B cell (primary cell): ENCODE data around the gene DSPP. TPM values are rescaled to one million over a fixed set of nuclear protein-coding genes. Genes with fewer than 3 reads are reported as not detected.

Experiments used
- ATAC-seq: fragments of 200-7000 bp; cut with Tn5 transposase; one replicate; pipeline ENCODE4 v1.10.0; 2021; ENCODE audit warnings: low read depth, mild to moderate bottlenecking, moderate number of reproducible peaks, moderate library complexity
- CTCF ChIA-PET: fragments of 350-600 bp; sonication (Branson Sonifier 250); formaldehyde crosslinking; loops from one replicate; lab custom pipeline; 2021; ENCODE audit warnings: antibody characterized with exemption, inconsistent platforms; lab: Charles Lee
- POLR2A ChIA-PET: fragments of 350-600 bp; sonication (Branson Sonifier 250); formaldehyde crosslinking; loops from one replicate; lab custom pipeline; 2021; ENCODE audit warnings: antibody characterized with exemption; lab: Charles Lee
- DNase-seq: peaks from one replicate; pipeline ENCODE4 v3.0.0; 2013
- H2AFZ ChIP-seq: 2 replicates; pipeline ENCODE4 v1.6.1; 2012; ENCODE audit warnings: mild to moderate bottlenecking, low read depth, low read length; ENCODE audit not compliant: insufficient read depth, poor library complexity, severe bottlenecking
- H3K27ac ChIP-seq, 2 donors: 1 replicate in 1 of 2; 2 replicates in 1 of 2; pipeline ENCODE4 v1.5.1; 2012 to 2013; ENCODE audit warnings: low read length in 2 of 2, mild to moderate bottlenecking in 2 of 2, moderate library complexity in 1 of 2
- H3K27me3 ChIP-seq, 4 experiments: fragments of 200-600 bp in 1 of 4; sonication (generic) in 1 of 4; replicated peaks in 1 of 4; 1 replicate in 2 of 4; 2 replicates in 2 of 4; pipeline versions ENCODE4 v1.6.1 to v1.7.0; 2013 to 2016; ENCODE audit warnings: low read length in 3 of 4, mild to moderate bottlenecking in 2 of 4, mixed read lengths in 1 of 4, moderate library complexity in 1 of 4; ENCODE audit not compliant: insufficient read depth in 4 of 4, control insufficient read depth in 3 of 4; ENCODE audit errors: control extremely low read depth in 1 of 4
- H3K36me3 ChIP-seq, 2 experiments: replicated peaks in 1 of 2; 1 replicate in 1 of 2; 2 replicates in 1 of 2; pipeline versions ENCODE4 v1.6.1 to v1.7.1; 2013; ENCODE audit warnings: low read length in 1 of 2; ENCODE audit not compliant: insufficient read depth in 2 of 2, control insufficient read depth in 1 of 2; ENCODE audit errors: control extremely low read depth in 1 of 2, extremely low read depth in 1 of 2
- H3K4me1 ChIP-seq, 2 donors: fragments of 200-600 bp in 1 of 2; sonication (generic) in 1 of 2; 1 replicate in 1 of 2; 2 replicates in 1 of 2; pipeline versions ENCODE4 v1.5.1 to v1.6.1; 2013 to 2017; ENCODE audit warnings: low read length in 2 of 2; ENCODE audit not compliant: control insufficient read depth in 2 of 2, insufficient read depth in 2 of 2
- H3K4me2 ChIP-seq: replicated peaks from 2 replicates; pipeline ENCODE3; 2012; ENCODE audit warnings: mild to moderate bottlenecking, low read depth, low read length; ENCODE audit not compliant: poor library complexity, severe bottlenecking
- H3K4me3 ChIP-seq, 5 experiments: fragments of 200-600 bp in 1 of 5; sonication (generic) in 1 of 5; 1 replicate in 3 of 5; 2 replicates in 2 of 5; pipeline versions ENCODE4 v1.5.1 to v1.7.0; 2011 to 2016; ENCODE audit warnings: low read length in 4 of 5, mild to moderate bottlenecking in 4 of 5, low read depth in 2 of 5, control low read depth in 1 of 5, moderate library complexity in 1 of 5; ENCODE audit not compliant: insufficient read depth in 1 of 5; ENCODE audit errors: control extremely low read depth in 1 of 5, extremely low read depth in 1 of 5
- H3K79me2 ChIP-seq: fragments of 200-600 bp; sonication (generic); one replicate; pipeline ENCODE4 v1.6.0; 2016; ENCODE audit warnings: low read length; ENCODE audit not compliant: control insufficient read depth, insufficient read depth
- H3K9ac ChIP-seq: fragments of 200-600 bp; sonication (generic); 2 replicates; pipeline ENCODE4 v1.6.1; 2017; ENCODE audit warnings: mild to moderate bottlenecking, low read length, moderate library complexity
- H3K9me3 ChIP-seq, 3 donors: one replicate each; pipeline versions ENCODE4 v1.6.1 to v1.7.1; 2013; ENCODE audit warnings: low read length in 2 of 3; ENCODE audit not compliant: control insufficient read depth in 2 of 3, insufficient read depth in 1 of 3; ENCODE audit errors: control extremely low read depth in 1 of 3
- H4K20me1 ChIP-seq: 2 replicates; pipeline ENCODE4 v1.6.0; 2012; ENCODE audit warnings: mild to moderate bottlenecking, low read length; ENCODE audit not compliant: insufficient read depth, control insufficient read depth, poor library complexity, severe bottlenecking
- H3K27ac Mint-ChIP-seq: one replicate; pipeline ENCODE4 v1.8.0; 2021; ENCODE audit warnings: mixed read lengths
- H3K27me3 Mint-ChIP-seq: one replicate; pipeline ENCODE4 v1.8.0; 2021; ENCODE audit warnings: mixed read lengths
- H3K4me1 Mint-ChIP-seq: one replicate; pipeline ENCODE4 v1.8.0; 2021; ENCODE audit warnings: mixed read lengths
- H3K4me3 Mint-ChIP-seq: one replicate; pipeline ENCODE4 v1.8.0; 2021; ENCODE audit warnings: mixed read lengths
- H3K9me3 Mint-ChIP-seq: one replicate; pipeline ENCODE4 v1.8.0; 2022; ENCODE audit warnings: mixed read lengths; ENCODE audit not compliant: insufficient read depth
- CTCF ChIP-seq: fragments of 200-600 bp; IDR thresholded peaks from one replicate; pipeline ENCODE4 v1.8.0; 2022; ENCODE audit warnings: antibody characterized with exemption, mild to moderate bottlenecking
- EZH2 ChIP-seq: IDR thresholded peaks from 2 replicates; pipeline ENCODE4 v1.6.1; 2012; ENCODE audit warnings: borderline replicate concordance, low read depth, mild to moderate bottlenecking, moderate library complexity, low read length; ENCODE audit not compliant: insufficient read depth, poor library complexity, severe bottlenecking
- WGBS: methylation state at CpG from one replicate; pipeline ENCODE4 v1.1.5; 2013; ENCODE audit warnings: missing lambda C conversion rate; ENCODE audit not compliant: insufficient coverage; 5-methylcytosine and 5-hydroxymethylcytosine counted together
- intact Hi-C: fragments of 100-400 bp; cut with micrococcal nuclease; formaldehyde crosslinking; loops from one replicate; pipeline ENCODE4 v1.10.0; 2022
- polyA plus RNA-seq: library from polyadenylated mRNA; depleted of rRNA; stranded (reverse); fragments of >200 nt; gene quantifications from 2 replicates; pipeline ENCODE4 v1.2.3, GENCODE V29; 2012
- total RNA-seq, 2 donors: library from RNA; stranded (reverse); fragments of 120-200 nt in 1 of 2; gene quantifications; 1 replicate in 1 of 2; 2 replicates in 1 of 2; pipeline versions ENCODE4 v1.2.3 to v1.2.4, GENCODE V29; 2013 to 2022

The DSPP gene
- total and polyA plus RNA-seq, 2 donors (not counting 1 experiment from before 2014, with no cell fraction given): not detected

GRCh38 chr4:87601361-87601760, 7.0 kb upstream of the DSPP start:
- TF ChIP-seq EZH2 (no peak), CTCF (no peak)
- Mint-ChIP-seq H3K9me3 (peaks cover 2% of the 10 kb centered on the region), H3K4me1 (no peaks in the 10 kb centered on the region), H3K27ac (no peak overlapping the region), H3K4me3 (no peak overlapping the region), H3K27me3 (peaks cover 8% of the 10 kb centered on the region)
- ATAC-seq: no peak
- H3K4me2 ChIP-seq: no peak overlapping the region
- intact Hi-C loops: no loop called here
- H3K79me2 ChIP-seq: no peaks in the 10 kb centered on the region
- no peaks in the 10 kb centered on the region for H3K36me3 ChIP-seq
- H3K27me3 ChIP-seq: no peaks in the 10 kb centered on the region
- H3K4me1 ChIP-seq: no peaks in the 10 kb centered on the region
- POLR2A ChIA-PET: no interaction called here
- DNase-seq: no peak
- CTCF ChIA-PET: no interaction called here
- no peak overlapping the region for H3K9ac ChIP-seq
- no peak overlapping the region for H3K4me3 ChIP-seq
- H3K27ac ChIP-seq: no peak overlapping the region
- H4K20me1 ChIP-seq: no peaks in the 10 kb centered on the region
- no peaks in the 10 kb centered on the region for H3K9me3 ChIP-seq
- no peak overlapping the region for H2AFZ ChIP-seq

- Histone ChIP-seq H4K20me1 (no peaks in the 10 kb centered on the region), H3K27me3 (no peaks in the 10 kb centered on the region), H3K9ac (no peak overlapping the region), H3K79me2 (no peaks in the 10 kb centered on the region), H3K4me1 (no peaks in the 10 kb centered on the region), H3K27ac (no peak overlapping the region), H2AFZ (no peak overlapping the region), H3K4me2 (no peak overlapping the region), H3K4me3 (no peak overlapping the region), H3K36me3 (no peaks in the 10 kb centered on the region), H3K9me3 (no peaks in the 10 kb centered on the region)
- WGBS: 100% methylated on average over 4 of the region's 4 CpGs
- no peak for ATAC-seq
- peaks cover 6% of the 10 kb centered on the region for H3K27me3 Mint-ChIP-seq
- DNase-seq: no peak
- ChIA-PET CTCF (no interaction called here), POLR2A (no interaction called here)
- H3K4me1 Mint-ChIP-seq: no peaks in the 10 kb centered on the region
- no peak overlapping the region for H3K27ac Mint-ChIP-seq
- TF ChIP-seq CTCF (no peak), EZH2 (no peak)
- H3K9me3 Mint-ChIP-seq: no peaks in the 10 kb centered on the region
- intact Hi-C loops: no loop called here
- no peak overlapping the region for H3K4me3 Mint-ChIP-seq
Measured at GRCh38 chr4:87614292-87614890, 6.1 kb downstream of the DSPP start.
